ENCODE data around the gene LRRC10B. TPM values are rescaled to one million over a fixed set of nuclear protein-coding genes. Genes with fewer than 3 reads are reported as not detected.

LRRC10B gene
- total RNA-seq, 4 donors from 2014 or later, result 0.35 to 2.5 TPM; not detected in 2

DNA sequence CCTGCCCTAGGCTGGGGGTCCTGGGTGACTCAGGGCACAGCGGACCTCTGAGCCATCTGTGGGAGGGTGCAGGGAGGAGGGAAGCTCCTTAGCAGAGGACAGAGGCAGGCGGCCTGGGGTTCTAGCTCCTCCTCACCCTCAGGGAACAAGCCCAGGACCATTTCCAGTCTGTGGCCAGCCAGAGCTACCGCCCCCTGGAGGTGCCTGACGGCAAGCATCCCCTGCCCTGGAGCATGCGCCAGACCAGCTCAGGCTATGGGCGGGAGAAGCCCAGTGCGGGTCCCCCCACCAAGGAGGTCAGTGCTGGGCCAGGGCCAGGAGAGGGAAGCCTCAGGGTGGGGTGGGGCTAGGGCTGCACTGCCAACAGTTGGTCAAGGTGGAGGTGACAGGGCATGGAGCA is 26.0 kb upstream of the LRRC10B start:
- H3K36me3 ChIP-seq, result no peaks in the 10 kb centered on the region
- peaks cover 0 to 6% (median 3%) of the 10 kb centered on the region in 4 donors for H3K4me1 ChIP-seq
- DNase-seq, result no peak
- TF ChIP-seq, protein P1, sequence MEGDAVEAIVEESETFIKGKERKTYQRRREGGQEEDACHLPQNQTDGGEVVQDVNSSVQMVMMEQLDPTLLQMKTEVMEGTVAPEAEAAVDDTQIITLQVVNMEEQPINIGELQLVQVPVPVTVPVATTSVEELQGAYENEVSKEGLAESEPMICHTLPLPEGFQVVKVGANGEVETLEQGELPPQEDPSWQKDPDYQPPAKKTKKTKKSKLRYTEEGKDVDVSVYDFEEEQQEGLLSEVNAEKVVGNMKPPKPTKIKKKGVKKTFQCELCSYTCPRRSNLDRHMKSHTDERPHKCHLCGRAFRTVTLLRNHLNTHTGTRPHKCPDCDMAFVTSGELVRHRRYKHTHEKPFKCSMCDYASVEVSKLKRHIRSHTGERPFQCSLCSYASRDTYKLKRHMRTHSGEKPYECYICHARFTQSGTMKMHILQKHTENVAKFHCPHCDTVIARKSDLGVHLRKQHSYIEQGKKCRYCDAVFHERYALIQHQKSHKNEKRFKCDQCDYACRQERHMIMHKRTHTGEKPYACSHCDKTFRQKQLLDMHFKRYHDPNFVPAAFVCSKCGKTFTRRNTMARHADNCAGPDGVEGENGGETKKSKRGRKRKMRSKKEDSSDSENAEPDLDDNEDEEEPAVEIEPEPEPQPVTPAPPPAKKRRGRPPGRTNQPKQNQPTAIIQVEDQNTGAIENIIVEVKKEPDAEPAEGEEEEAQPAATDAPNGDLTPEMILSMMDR (IDR thresholded peaks at IDR 0.05), result peak in 4 of 6 experiments; percentile 20 to 35 (median 30)
- no peak for TF ChIP-seq POLR2A (IDR thresholded peaks at IDR 0.05)
- H3K9me3 ChIP-seq, result no peaks in the 10 kb centered on the region
- H3K27ac ChIP-seq, result no peak overlapping the region
- H3K27me3 ChIP-seq, result no peaks in the 10 kb centered on the region
- H3K4me3 ChIP-seq, result no peak overlapping the region

DNA sequence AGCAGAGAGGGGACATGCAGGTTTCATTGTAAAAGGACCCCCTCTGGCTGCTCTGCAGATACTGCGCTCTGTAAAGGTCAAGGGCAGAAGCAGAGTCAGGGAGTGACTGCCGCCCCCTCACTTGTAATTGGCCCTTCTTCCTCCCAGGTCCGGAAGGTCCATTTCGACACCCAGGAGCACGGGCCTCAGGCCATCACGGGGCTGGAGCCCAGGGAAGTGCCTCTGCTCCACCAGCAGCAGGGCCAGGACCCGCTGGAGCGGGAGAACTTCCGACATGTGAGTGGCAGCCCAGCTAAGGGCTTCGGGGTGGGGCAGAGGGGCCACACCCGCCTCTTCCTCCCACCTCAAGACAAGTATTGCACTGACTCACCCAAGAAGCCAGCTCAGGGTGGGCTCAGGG is 24.0 kb upstream of the LRRC10B start:
- H3K36me3 ChIP-seq, result no peaks in the 10 kb centered on the region
- DNase-seq, result no peak
- H3K4me1 ChIP-seq, result peaks cover 0 to 14% (median 0%) of the 10 kb centered on the region in 4 donors
- no peak overlapping the region for H3K27ac ChIP-seq
- no peak overlapping the region for H3K4me3 ChIP-seq
- no peaks in the 10 kb centered on the region for H3K27me3 ChIP-seq
- no peaks in the 10 kb centered on the region for H3K9me3 ChIP-seq
- TF ChIP-seq POLR2A (IDR thresholded peaks at IDR 0.05), result no peak
- TF ChIP-seq, protein P1 (IDR thresholded peaks at IDR 0.05), result no peak

DNA sequence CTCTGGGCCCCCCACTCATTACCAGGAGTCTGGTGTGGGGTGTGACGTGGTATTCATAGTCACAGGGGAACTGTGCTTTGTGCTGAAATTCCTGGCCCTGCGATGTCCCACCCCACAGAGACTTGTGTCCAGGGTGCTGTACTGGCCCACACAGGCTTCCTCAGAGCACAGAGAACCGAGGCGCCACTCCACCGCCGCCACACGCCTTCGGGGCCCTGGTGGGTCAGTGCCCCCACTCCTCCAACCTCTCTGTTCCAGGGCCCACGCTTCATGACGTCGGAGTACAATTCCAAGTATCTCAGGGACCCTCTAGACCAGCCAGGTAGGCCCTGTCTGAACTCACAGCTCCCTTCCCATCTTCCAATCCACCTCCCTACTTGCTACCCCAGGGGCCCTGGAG is 23.5 kb upstream of the LRRC10B start:
- H3K4me1 ChIP-seq, result peaks cover 0 to 19% (median 1%) of the 10 kb centered on the region in 4 donors
- no peaks in the 10 kb centered on the region for H3K36me3 ChIP-seq
- no peak overlapping the region for H3K4me3 ChIP-seq
- H3K27me3 ChIP-seq, result no peaks in the 10 kb centered on the region
- H3K27ac ChIP-seq, result no peak overlapping the region
- no peak for TF ChIP-seq POLR2A (IDR thresholded peaks at IDR 0.05)
- no peak for DNase-seq
- H3K9me3 ChIP-seq, result no peaks in the 10 kb centered on the region

DNA sequence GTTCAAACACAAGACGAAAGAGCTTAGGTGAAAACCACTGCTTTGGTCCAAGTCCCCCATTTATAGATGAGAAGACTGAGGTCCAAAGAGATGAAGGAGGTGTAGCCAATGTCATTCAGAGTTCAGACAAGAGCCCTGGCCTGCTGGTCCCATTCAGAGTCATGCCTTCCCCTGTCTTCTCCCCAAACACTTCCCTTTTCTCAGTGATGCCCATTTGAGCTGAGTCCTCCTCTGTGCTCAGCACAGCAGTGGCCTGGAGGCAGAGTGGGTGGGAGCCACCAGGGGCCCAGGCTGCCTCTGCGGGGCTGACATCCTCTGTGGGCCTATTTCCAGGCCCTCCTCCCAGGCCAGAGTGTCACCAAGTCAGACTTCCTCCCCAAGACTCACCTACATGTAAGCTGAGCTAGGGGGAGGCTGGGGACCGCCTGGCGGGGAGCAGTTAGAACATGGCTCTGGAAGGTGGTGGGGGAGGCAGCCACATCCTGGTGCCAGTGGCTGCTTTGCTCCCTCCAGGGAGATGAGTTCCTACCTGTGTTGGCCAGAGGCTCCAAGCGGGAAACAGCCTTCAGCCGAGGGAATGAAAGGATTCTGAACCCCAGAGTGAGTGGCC is 22.4 kb upstream of the LRRC10B start:
- peaks cover 0 to 26% (median 3%) of the 10 kb centered on the region in 4 donors for H3K4me1 ChIP-seq
- no peaks in the 10 kb centered on the region for H3K27me3 ChIP-seq
- no peaks in the 10 kb centered on the region for H3K36me3 ChIP-seq
- TF ChIP-seq POLR2A (IDR thresholded peaks at IDR 0.05), result no peak
- TF ChIP-seq, protein P1 (IDR thresholded peaks at IDR 0.05), result no peak
- no peak overlapping the region for H3K4me3 ChIP-seq
- H3K9me3 ChIP-seq, result no peaks in the 10 kb centered on the region
- no peak overlapping the region for H3K27ac ChIP-seq
- DNase-seq, result no peak

DNA sequence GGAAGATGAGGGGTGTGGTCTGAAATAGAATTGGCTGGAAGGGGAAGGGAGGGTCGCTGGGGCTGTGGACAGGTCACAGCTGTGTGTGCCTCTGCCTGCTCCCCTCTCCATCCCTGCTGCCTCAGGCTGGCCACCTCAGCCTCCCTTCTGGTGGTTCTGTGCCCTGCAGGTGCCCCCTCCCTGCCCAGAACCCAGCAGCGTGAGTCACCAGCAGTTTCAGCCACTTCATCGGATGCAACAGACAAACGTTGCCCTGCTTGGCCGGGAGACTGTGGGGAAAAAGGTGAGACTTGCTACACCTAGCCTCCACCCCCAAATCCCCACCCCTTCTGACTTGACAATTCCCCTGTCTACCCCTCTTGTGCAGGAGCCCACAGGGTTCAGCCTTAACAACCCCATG is 21.8 kb upstream of the LRRC10B start:
- no peak overlapping the region for H3K4me3 ChIP-seq
- no peaks in the 10 kb centered on the region for H3K27me3 ChIP-seq
- peaks cover 0 to 26% (median 3%) of the 10 kb centered on the region in 4 donors for H3K4me1 ChIP-seq
- H3K27ac ChIP-seq, result no peak overlapping the region
- no peaks in the 10 kb centered on the region for H3K36me3 ChIP-seq
- no peak for DNase-seq
- no peaks in the 10 kb centered on the region for H3K9me3 ChIP-seq
- TF ChIP-seq, protein P1 (IDR thresholded peaks at IDR 0.05), result no peak
- TF ChIP-seq POLR2A (IDR thresholded peaks at IDR 0.05), result no peak

DNA sequence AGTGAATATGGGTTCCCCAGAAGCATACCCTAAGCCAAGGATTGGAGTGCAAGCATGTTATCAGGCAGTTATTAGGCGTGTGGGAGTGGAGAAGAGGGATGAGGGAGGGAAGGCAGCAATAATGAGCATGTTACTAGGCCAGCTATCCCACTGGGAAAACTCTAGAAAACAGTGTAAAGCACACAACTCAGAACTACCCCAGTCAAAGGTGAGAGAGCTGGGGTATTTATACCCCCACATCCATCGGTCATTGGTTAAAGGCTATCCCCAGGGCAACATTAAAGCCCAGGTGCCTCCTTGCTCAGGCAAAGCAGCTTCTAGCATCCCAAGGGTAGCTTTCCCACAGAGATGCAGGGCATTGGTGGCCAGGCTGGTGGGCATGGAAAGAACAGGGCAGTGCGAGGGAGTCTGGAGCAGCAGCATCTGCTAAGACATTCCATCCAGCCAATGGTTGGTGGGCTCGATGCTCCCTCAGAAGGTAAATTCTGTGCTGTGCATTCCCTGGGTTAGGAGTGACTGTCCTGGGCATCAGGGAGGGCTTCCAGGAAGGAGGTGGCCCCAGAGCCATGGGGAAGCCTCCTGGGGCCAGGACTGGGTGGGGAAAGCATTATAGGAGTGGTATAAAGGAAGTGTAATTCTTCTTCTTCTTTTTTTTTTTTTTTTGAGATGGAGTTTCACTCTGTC is 21.1 kb upstream of the LRRC10B start:
- no peaks in the 10 kb centered on the region for H3K27me3 ChIP-seq

More for the DNA sequence above, 21.1 kb upstream of the LRRC10B start:
- peaks cover 0 to 26% (median 3%) of the 10 kb centered on the region in 4 donors for H3K4me1 ChIP-seq
- H3K27ac ChIP-seq, result no peak overlapping the region
- H3K4me3 ChIP-seq, result no peak overlapping the region
- DNase-seq, result no peak
- no peaks in the 10 kb centered on the region for H3K36me3 ChIP-seq
- H3K9me3 ChIP-seq, result no peaks in the 10 kb centered on the region
- TF ChIP-seq, protein P1 (IDR thresholded peaks at IDR 0.05), result no peak
- no peak for TF ChIP-seq POLR2A (IDR thresholded peaks at IDR 0.05)
